WI38 (cell line): ENCODE measurements around the gene PAQR3.

Experiments
- H3K4me3 ChIP-seq: 2 replicates; pipeline ENCODE4 v1.5.1; 2011; ENCODE audit warnings: low read depth, mild to moderate bottlenecking, control low read depth, low read length
- CTCF ChIP-seq: IDR thresholded peaks from 2 replicates; pipeline ENCODE4 v1.5.1; 2012; ENCODE audit warnings: low read depth, mild to moderate bottlenecking, control low read depth, low read length

Gene PAQR3

GRCh38 chr4:78904143-78904542 lies 35.1 kb downstream of the PAQR3 start:
- H3K4me3 ChIP-seq: no peak overlapping the region
- TF ChIP-seq CTCF: no peak

- no peak overlapping the region for H3K4me3 ChIP-seq
- TF ChIP-seq CTCF: no peak
Measured at GRCh38 chr4:78902298-78902697, 36.9 kb downstream of the PAQR3 start.

- no peak overlapping the region for H3K4me3 ChIP-seq
- no peak for TF ChIP-seq CTCF
Measured at GRCh38 chr4:78901882-78902281, 37.4 kb downstream of the PAQR3 start.

- no peak for TF ChIP-seq CTCF
- no peak overlapping the region for H3K4me3 ChIP-seq
Measured at GRCh38 chr4:78899302-78899701, 39.9 kb downstream of the PAQR3 start.

GRCh38 chr4:78889955-78890354 lies 49.3 kb downstream of the PAQR3 start:
- TF ChIP-seq CTCF: no peak
- H3K4me3 ChIP-seq: no peak overlapping the region

- H3K4me3 ChIP-seq: no peak overlapping the region
- TF ChIP-seq CTCF: no peak
Measured at GRCh38 chr4:78885598-78885997, 53.6 kb downstream of the PAQR3 start.

- no peak overlapping the region for H3K4me3 ChIP-seq
- TF ChIP-seq CTCF: no peak
Measured at GRCh38 chr4:78880874-78881492, 58.3 kb downstream of the PAQR3 start.
